Measurements from ENCODE around the gene BCL2L13. TPM values are rescaled to one million over a fixed set of nuclear protein-coding genes. Genes with fewer than 3 reads are reported as not detected.

BCL2L13 gene
- total RNA-seq (10 to 100 TPM; 22.5 to 32.9 (median 31.4) TPM), total RNA-seq (33.2 to 95.4 (median 70.8) reads per million in 29 experiments)
- 43.5 TPM for total RNA-seq (2013)

DNA sequence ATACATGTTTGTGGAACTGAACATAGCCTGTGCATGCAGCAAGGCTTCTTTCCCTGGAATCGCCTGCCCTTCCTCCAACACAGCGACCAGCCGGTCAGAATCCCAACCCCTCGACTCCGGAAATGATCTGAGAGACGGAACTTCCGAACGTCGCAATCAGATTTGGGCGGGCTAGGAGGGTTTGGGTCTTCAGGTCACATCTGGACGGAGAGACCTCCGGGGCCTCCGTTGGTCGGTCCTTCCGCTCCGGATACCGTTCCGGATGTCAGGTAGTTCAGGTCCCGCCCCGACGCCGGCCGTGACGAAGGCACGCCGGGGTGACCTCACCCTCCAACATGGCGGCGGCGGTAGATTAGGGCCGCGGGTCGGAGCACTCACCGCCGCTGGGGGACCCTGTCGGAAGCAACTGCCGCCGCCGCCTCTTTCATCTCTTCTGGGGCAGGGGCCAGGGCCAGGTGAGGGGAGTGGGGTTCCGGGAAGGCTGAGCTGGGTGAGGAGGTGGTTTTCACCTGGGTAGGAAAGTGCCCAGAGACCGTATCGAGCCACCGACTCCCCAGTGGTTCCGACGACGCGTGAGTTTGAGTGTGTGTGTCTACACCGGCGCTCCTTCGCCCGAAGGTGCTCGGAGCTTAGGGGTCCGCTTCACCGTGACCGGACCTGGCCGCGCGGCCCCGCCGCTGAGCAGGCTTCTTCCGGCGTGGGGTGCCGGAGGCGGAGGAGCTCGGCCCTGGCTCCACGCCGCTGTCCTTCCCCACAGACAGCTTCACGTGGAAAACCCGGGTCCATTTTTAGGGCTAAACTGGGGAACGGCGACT, at the start of gene BCL2L13:
TSS of gene BCL2L13 (plus strand) at position 326 of the 815 bp plus-strand sequence. CDS start 16,955 bp downstream, outside the sequence.
- Mint-ChIP-seq H3K36me3 (no peaks in the 10 kb centered on the region), H3K9me3 (no peaks in the 10 kb centered on the region), H3K27me3 (no peaks in the 10 kb centered on the region), H3K4me1 (peaks cover 25 to 36% (median 30%) of the 10 kb centered on the region in 3 donors), H3K27ac (peak within 1 kb of the TSS; percentile 94 to 96), H3K4me3 (peak within 1 kb of the TSS; percentile 88 to 89 (median 89))
- Histone ChIP-seq H3K4me3 (ENCODE audit: control insufficient read depth in 1 of 2, extremely low read depth in 1 of 2, low read length in 1 of 2) (peak within 1 kb of the TSS; percentile 75 to 86), H3K27me3 (replicated peaks in 1 of 2; ENCODE audit: control insufficient read depth in 2 of 2, extremely low read depth in 1 of 2, insufficient read depth in 2 of 2, low read length in 1 of 2) (no peaks in the 10 kb centered on the region), H3K27ac (ENCODE audit: low read length) (peak within 1 kb of the TSS; percentile 99), H3K4me1 (ENCODE audit: control insufficient read depth in 1 of 2, extremely low read depth in 1 of 2, insufficient read depth in 2 of 2, low read length in 2 of 2) (peaks cover 8 to 22% of the 10 kb centered on the region in 2 experiments), H3K9me3 (no peaks in the 10 kb centered on the region), H3K36me3 (ENCODE audit: control insufficient read depth in 2 of 2, extremely low read depth in 1 of 2, insufficient read depth in 1 of 2, low read length in 1 of 2) (no peaks in the 10 kb centered on the region)
- CTCF ChIA-PET, result interaction anchor here in 1 of 2 donors (0.9 to 1.3 kb wide), 2 partner anchors 9 to 68 kb away, joined by 3 read pairs; no protein-coding TSS in a partner anchor
- POLR2A ChIA-PET, result interaction anchor here (0.6 to 1.1 kb wide), 4 partner anchors 12 to 549 kb away, joined by 3 to 5 read pairs (median 3); no protein-coding TSS in a partner anchor
- DNase-seq (peak; percentile 75 to 92 (median 85)), ATAC-seq (replicated peaks in 1 of 4) (peak; percentile 96 to 98 (median 97))
- 2% methylated on average over 58 of the region's 70 CpGs for WGBS (ENCODE audit: insufficient coverage)

GRCh38 chr22:17589810-17590375, 48.7 kb upstream of the BCL2L13 start:
- 88% methylated on average over 5 of the region's 10 CpGs for WGBS (ENCODE audit: insufficient coverage)
- Mint-ChIP-seq H3K4me3 (no peak overlapping the region), H3K27me3 (no peaks in the 10 kb centered on the region), H3K27ac (no peak overlapping the region), H3K9me3 (no peaks in the 10 kb centered on the region), H3K4me1 (peaks cover 0 to 4% (median 0%) of the 10 kb centered on the region in 3 donors), H3K36me3 (peaks cover 34% of the 10 kb centered on the region)
- H3K27me3 ChIP-seq (replicated peaks in 1 of 2; ENCODE audit: control insufficient read depth in 2 of 2, extremely low read depth in 1 of 2, insufficient read depth in 2 of 2, low read length in 1 of 2), result no peaks in the 10 kb centered on the region
- ChIA-PET POLR2A (no interaction called here), CTCF (no interaction called here)
- no peaks in the 10 kb centered on the region for H3K4me1 ChIP-seq (ENCODE audit: control insufficient read depth in 1 of 2, extremely low read depth in 1 of 2, insufficient read depth in 2 of 2, low read length in 2 of 2)
- H3K9me3 ChIP-seq, result no peaks in the 10 kb centered on the region
- ATAC-seq (replicated peaks in 1 of 4) (no peak), DNase-seq (no peak)
- no peak overlapping the region for H3K4me3 ChIP-seq (ENCODE audit: control insufficient read depth in 1 of 2, extremely low read depth in 1 of 2, low read length in 1 of 2)
- peaks cover 11 to 37% of the 10 kb centered on the region in 2 donors for H3K36me3 ChIP-seq (ENCODE audit: control insufficient read depth in 2 of 2, extremely low read depth in 1 of 2, insufficient read depth in 1 of 2, low read length in 1 of 2)
- no peak overlapping the region for H3K27ac ChIP-seq (ENCODE audit: low read length)

GRCh38 chr22:17590586-17590985, 48.0 kb upstream of the BCL2L13 start:
- H3K9me3 Mint-ChIP-seq, result no peaks in the 10 kb centered on the region
- H3K27me3 Mint-ChIP-seq, result no peaks in the 10 kb centered on the region
- Histone ChIP-seq H3K36me3 (ENCODE audit: control insufficient read depth in 2 of 2, extremely low read depth in 1 of 2, insufficient read depth in 1 of 2, low read length in 1 of 2) (peaks cover 11 to 43% of the 10 kb centered on the region in 2 donors), H3K4me1 (ENCODE audit: control insufficient read depth in 1 of 2, extremely low read depth in 1 of 2, insufficient read depth in 2 of 2, low read length in 2 of 2) (no peaks in the 10 kb centered on the region), H3K27ac (ENCODE audit: low read length) (no peak overlapping the region), H3K4me3 (ENCODE audit: control insufficient read depth in 1 of 2, extremely low read depth in 1 of 2, low read length in 1 of 2) (no peak overlapping the region), H3K27me3 (replicated peaks in 1 of 2; ENCODE audit: control insufficient read depth in 2 of 2, extremely low read depth in 1 of 2, insufficient read depth in 2 of 2, low read length in 1 of 2) (no peaks in the 10 kb centered on the region), H3K9me3 (no peaks in the 10 kb centered on the region)
- CTCF ChIA-PET, result no interaction called here
- DNase-seq, result no peak
- no peak for ATAC-seq (replicated peaks in 1 of 4)
- no peak overlapping the region for H3K27ac Mint-ChIP-seq
- H3K36me3 Mint-ChIP-seq, result peaks cover 34% of the 10 kb centered on the region
- H3K4me1 Mint-ChIP-seq, result peaks cover 0 to 4% (median 0%) of the 10 kb centered on the region in 3 donors
- no peak overlapping the region for H3K4me3 Mint-ChIP-seq
- WGBS (ENCODE audit: insufficient coverage), result 100% methylated on average over 1 of the region's 5 CpGs
- POLR2A ChIA-PET, result no interaction called here

DNA sequence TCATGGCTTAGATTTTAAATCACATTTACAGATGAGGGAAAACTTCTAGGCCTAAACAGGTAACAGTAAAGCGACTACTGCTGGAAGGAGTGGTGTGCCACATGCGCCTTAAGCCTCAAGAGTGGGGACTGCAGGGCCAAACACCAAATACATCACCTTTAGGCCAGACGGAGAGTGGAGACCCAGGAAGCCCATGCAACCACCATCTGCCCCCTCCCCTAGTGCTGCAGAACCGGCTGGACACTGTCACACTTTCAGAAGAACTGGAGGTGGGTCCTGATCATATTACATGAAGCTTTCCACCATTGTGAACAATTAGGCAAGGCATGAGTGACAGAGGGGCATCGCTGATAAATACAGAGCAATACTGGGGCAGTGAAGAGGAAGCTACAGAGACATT, 46.4 kb upstream of the BCL2L13 start:
- CTCF ChIA-PET, result no interaction called here
- WGBS (ENCODE audit: insufficient coverage), result 87% methylated on average over 3 of the region's 5 CpGs
- peaks cover 45% of the 10 kb centered on the region for H3K36me3 Mint-ChIP-seq

GRCh38 chr22:17596226-17596625, 42.3 kb upstream of the BCL2L13 start:
- H3K27me3 Mint-ChIP-seq, result no peaks in the 10 kb centered on the region
- peaks cover 0 to 9% (median 6%) of the 10 kb centered on the region in 3 donors for H3K4me1 Mint-ChIP-seq

More for the DNA sequence above, 46.4 kb upstream of the BCL2L13 start:
- Histone ChIP-seq H3K4me3 (ENCODE audit: control insufficient read depth in 1 of 2, extremely low read depth in 1 of 2, low read length in 1 of 2) (no peak overlapping the region), H3K27me3 (replicated peaks in 1 of 2; ENCODE audit: control insufficient read depth in 2 of 2, extremely low read depth in 1 of 2, insufficient read depth in 2 of 2, low read length in 1 of 2) (no peaks in the 10 kb centered on the region), H3K9me3 (no peaks in the 10 kb centered on the region), H3K27ac (ENCODE audit: low read length) (no peak overlapping the region), H3K36me3 (ENCODE audit: control insufficient read depth in 2 of 2, extremely low read depth in 1 of 2, insufficient read depth in 1 of 2, low read length in 1 of 2) (peaks cover 11 to 55% of the 10 kb centered on the region in 2 donors), H3K4me1 (ENCODE audit: control insufficient read depth in 1 of 2, extremely low read depth in 1 of 2, insufficient read depth in 2 of 2, low read length in 2 of 2) (no peaks in the 10 kb centered on the region)
- Mint-ChIP-seq H3K27ac (no peak overlapping the region), H3K4me1 (peaks cover 0 to 4% (median 0%) of the 10 kb centered on the region in 3 donors), H3K4me3 (no peak overlapping the region), H3K9me3 (no peaks in the 10 kb centered on the region), H3K27me3 (no peaks in the 10 kb centered on the region)
- DNase-seq, result no peak
- ATAC-seq (replicated peaks in 1 of 4), result no peak
- POLR2A ChIA-PET, result no interaction called here

GRCh38 chr22:17597217-17597616, 41.3 kb upstream of the BCL2L13 start:
- Histone ChIP-seq H3K9me3 (no peaks in the 10 kb centered on the region), H3K27ac (ENCODE audit: low read length) (no peak overlapping the region), H3K4me1 (ENCODE audit: control insufficient read depth in 1 of 2, extremely low read depth in 1 of 2, insufficient read depth in 2 of 2, low read length in 2 of 2) (no peaks in the 10 kb centered on the region), H3K27me3 (replicated peaks in 1 of 2; ENCODE audit: control insufficient read depth in 2 of 2, extremely low read depth in 1 of 2, insufficient read depth in 2 of 2, low read length in 1 of 2) (no peaks in the 10 kb centered on the region), H3K4me3 (ENCODE audit: control insufficient read depth in 1 of 2, extremely low read depth in 1 of 2, low read length in 1 of 2) (no peak overlapping the region), H3K36me3 (ENCODE audit: control insufficient read depth in 2 of 2, extremely low read depth in 1 of 2, insufficient read depth in 1 of 2, low read length in 1 of 2) (peaks cover 14 to 77% of the 10 kb centered on the region in 2 donors)
- Mint-ChIP-seq H3K9me3 (no peaks in the 10 kb centered on the region), H3K36me3 (peaks cover 60% of the 10 kb centered on the region), H3K27ac (no peak overlapping the region), H3K4me3 (no peak overlapping the region), H3K4me1 (peaks cover 0 to 9% (median 6%) of the 10 kb centered on the region in 3 donors), H3K27me3 (no peaks in the 10 kb centered on the region)
- ChIA-PET POLR2A (interaction anchor here in 1 of 2 donors (0.6 kb wide), 1 partner anchor 13 kb away, joined by 12 read pairs; no protein-coding TSS in a partner anchor), CTCF (no interaction called here)
- DNase-seq (no peak), ATAC-seq (replicated peaks in 1 of 4) (no peak)
- 100% methylated on average over 1 of the region's 2 CpGs for WGBS (ENCODE audit: insufficient coverage)

More at GRCh38 chr22:17596226-17596625, 42.3 kb upstream of the BCL2L13 start:
- Histone ChIP-seq H3K4me1 (ENCODE audit: control insufficient read depth in 1 of 2, extremely low read depth in 1 of 2, insufficient read depth in 2 of 2, low read length in 2 of 2) (no peaks in the 10 kb centered on the region), H3K4me3 (ENCODE audit: control insufficient read depth in 1 of 2, extremely low read depth in 1 of 2, low read length in 1 of 2) (no peak overlapping the region), H3K27me3 (replicated peaks in 1 of 2; ENCODE audit: control insufficient read depth in 2 of 2, extremely low read depth in 1 of 2, insufficient read depth in 2 of 2, low read length in 1 of 2) (no peaks in the 10 kb centered on the region), H3K36me3 (ENCODE audit: control insufficient read depth in 2 of 2, extremely low read depth in 1 of 2, insufficient read depth in 1 of 2, low read length in 1 of 2) (peaks cover 17 to 83% of the 10 kb centered on the region in 2 donors), H3K9me3 (no peaks in the 10 kb centered on the region), H3K27ac (ENCODE audit: low read length) (no peak overlapping the region)
- ChIA-PET POLR2A (no interaction called here), CTCF (no interaction called here)
- no peak overlapping the region for H3K27ac Mint-ChIP-seq
- DNase-seq (no peak), ATAC-seq (replicated peaks in 1 of 4) (no peak)
- no peak overlapping the region for H3K4me3 Mint-ChIP-seq
- H3K36me3 Mint-ChIP-seq, result peaks cover 66% of the 10 kb centered on the region
- H3K9me3 Mint-ChIP-seq, result no peaks in the 10 kb centered on the region
- 100% methylated on average over 1 of the region's 6 CpGs for WGBS (ENCODE audit: insufficient coverage)
